Parathyroid adenoma (tissue), 2 donors: ENCODE measurements around the gene SCG5.

Experiments used
- H2AFZ ChIP-seq: fragments of 300-600 bp; sonication (generic); one replicate; pipeline ENCODE4 v1.7.0; 2017; ENCODE audit warnings: antibody characterized with exemption, mild to moderate bottlenecking
- H3K27ac ChIP-seq: fragments of 300-600 bp; sonication (generic); one replicate; pipeline ENCODE4 v1.7.0; 2017
- H3K27me3 ChIP-seq: fragments of 300-600 bp; sonication (generic); one replicate; pipeline ENCODE4 v1.7.0; 2017; ENCODE audit warnings: low read length; ENCODE audit not compliant: control insufficient read depth, insufficient read depth
- H3K36me3 ChIP-seq: fragments of 300-600 bp; sonication (generic); one replicate; pipeline ENCODE4 v1.7.0; 2017; ENCODE audit warnings: low read length; ENCODE audit not compliant: control insufficient read depth, insufficient read depth
- H3K4me1 ChIP-seq: fragments of 300-600 bp; sonication (generic); one replicate; pipeline ENCODE4 v1.7.0; 2017; ENCODE audit warnings: control low read depth
- H3K4me2 ChIP-seq: fragments of 300-600 bp; sonication (generic); one replicate; pipeline ENCODE4 v1.7.0; 2017; ENCODE audit warnings: low read length
- H3K4me3 ChIP-seq: fragments of 300-600 bp; sonication (generic); one replicate; pipeline ENCODE4 v1.7.0; 2017; ENCODE audit warnings: low read depth, low read length
- H3K79me2 ChIP-seq: fragments of 300-600 bp; sonication (generic); one replicate; pipeline ENCODE4 v1.7.0; 2017; ENCODE audit warnings: control low read depth
- H3K9ac ChIP-seq: fragments of 300-600 bp; sonication (generic); one replicate; pipeline ENCODE4 v1.7.0; 2017; ENCODE audit warnings: mild to moderate bottlenecking
- H3K9me3 ChIP-seq: fragments of 300-600 bp; sonication (generic); one replicate; pipeline ENCODE4 v1.7.0; 2017; ENCODE audit warnings: low read length; ENCODE audit not compliant: control insufficient read depth
- TF ChIP-seq, protein P1 (sequence below): fragments of 300-600 bp; sonication (generic); IDR thresholded peaks from one replicate; pipeline ENCODE4 v1.7.0; 2017; ENCODE audit warnings: antibody characterized with exemption, mild to moderate bottlenecking
- donor health status: primary hyperparathyroidism.

SCG5 gene

DNA sequence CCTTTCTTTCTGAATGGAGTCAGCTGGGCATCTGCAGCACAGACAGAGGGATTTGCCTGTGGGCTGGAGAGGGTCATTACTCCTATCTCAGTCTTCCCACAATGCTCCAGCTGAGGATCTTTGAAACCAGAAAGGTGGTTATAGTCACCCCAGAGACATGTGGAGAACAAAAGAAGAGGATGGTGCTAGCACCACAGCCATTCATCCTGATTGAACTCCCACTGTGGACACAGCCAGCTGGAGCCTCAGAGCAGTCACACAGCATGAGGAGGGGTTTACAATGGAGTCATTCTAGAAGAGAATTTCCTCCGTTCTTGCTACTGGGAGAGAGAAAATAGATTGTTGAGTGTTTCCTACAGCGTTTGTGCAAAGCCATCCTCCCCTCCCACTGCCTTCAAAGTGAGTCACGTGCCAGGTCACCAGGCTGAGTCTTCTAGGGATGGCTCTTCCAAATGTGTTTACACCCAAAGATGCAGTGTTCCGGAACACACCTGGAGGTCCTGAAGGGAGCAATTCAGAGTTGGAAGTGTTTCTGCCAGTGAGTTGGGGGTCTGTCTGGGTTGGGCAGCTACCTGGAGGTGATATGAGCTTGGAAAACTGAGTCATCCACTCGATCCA is 57.4 kb downstream of the SCG5 start:
- Histone ChIP-seq H3K4me3 (no peak overlapping the region), H3K27me3 (no peaks in the 10 kb centered on the region), H3K36me3 (no peaks in the 10 kb centered on the region)

DNA sequence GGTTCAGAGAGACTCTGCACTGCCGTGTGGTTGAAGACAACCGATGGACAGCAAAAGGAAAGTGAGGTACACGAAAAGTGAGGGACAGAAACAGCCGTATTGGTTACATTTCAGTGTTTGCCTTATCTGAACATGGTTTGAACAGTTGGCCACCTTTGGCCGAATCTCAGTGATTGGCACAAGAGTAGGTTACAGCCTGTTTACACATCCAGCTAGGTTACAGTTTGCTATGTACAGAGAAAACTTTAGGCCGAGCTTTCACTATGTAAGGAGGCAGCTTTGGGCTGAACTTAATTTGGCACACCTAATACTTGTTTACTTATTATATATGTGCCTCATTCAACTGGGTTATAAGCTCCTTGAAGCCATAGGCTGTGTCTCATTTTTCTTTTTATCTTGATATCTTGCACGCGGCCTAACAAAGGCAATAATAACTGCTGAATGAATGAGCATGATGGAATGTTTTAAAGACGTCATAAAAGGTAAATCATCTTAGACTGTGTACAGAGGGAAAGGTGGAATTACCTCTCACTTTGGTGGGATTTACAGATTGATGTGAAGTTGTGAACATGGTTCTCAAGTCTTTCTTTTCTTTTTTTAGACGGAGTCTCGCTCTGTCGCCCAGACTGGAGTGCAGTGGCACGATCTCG is 59.1 kb downstream of the SCG5 start:
- Histone ChIP-seq H3K27ac (no peak overlapping the region), H3K4me3 (no peak overlapping the region), H3K79me2 (no peaks in the 10 kb centered on the region), H3K9me3 (no peaks in the 10 kb centered on the region), H3K36me3 (no peaks in the 10 kb centered on the region), H3K9ac (no peak overlapping the region), H3K27me3 (no peaks in the 10 kb centered on the region), H2AFZ (no peak overlapping the region), H3K4me1 (no peaks in the 10 kb centered on the region), H3K4me2 (no peak overlapping the region)
- TF ChIP-seq, protein P1, sequence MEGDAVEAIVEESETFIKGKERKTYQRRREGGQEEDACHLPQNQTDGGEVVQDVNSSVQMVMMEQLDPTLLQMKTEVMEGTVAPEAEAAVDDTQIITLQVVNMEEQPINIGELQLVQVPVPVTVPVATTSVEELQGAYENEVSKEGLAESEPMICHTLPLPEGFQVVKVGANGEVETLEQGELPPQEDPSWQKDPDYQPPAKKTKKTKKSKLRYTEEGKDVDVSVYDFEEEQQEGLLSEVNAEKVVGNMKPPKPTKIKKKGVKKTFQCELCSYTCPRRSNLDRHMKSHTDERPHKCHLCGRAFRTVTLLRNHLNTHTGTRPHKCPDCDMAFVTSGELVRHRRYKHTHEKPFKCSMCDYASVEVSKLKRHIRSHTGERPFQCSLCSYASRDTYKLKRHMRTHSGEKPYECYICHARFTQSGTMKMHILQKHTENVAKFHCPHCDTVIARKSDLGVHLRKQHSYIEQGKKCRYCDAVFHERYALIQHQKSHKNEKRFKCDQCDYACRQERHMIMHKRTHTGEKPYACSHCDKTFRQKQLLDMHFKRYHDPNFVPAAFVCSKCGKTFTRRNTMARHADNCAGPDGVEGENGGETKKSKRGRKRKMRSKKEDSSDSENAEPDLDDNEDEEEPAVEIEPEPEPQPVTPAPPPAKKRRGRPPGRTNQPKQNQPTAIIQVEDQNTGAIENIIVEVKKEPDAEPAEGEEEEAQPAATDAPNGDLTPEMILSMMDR = no peak

More for the DNA sequence above, 57.4 kb downstream of the SCG5 start:
- TF ChIP-seq, protein P1 = no peak
- no peaks in the 10 kb centered on the region for H3K4me1 ChIP-seq
- H3K4me2 ChIP-seq = no peak overlapping the region
- no peak overlapping the region for H3K27ac ChIP-seq
- no peak overlapping the region for H3K9ac ChIP-seq
- no peaks in the 10 kb centered on the region for H3K79me2 ChIP-seq
- no peaks in the 10 kb centered on the region for H3K9me3 ChIP-seq
- H2AFZ ChIP-seq = no peak overlapping the region

DNA sequence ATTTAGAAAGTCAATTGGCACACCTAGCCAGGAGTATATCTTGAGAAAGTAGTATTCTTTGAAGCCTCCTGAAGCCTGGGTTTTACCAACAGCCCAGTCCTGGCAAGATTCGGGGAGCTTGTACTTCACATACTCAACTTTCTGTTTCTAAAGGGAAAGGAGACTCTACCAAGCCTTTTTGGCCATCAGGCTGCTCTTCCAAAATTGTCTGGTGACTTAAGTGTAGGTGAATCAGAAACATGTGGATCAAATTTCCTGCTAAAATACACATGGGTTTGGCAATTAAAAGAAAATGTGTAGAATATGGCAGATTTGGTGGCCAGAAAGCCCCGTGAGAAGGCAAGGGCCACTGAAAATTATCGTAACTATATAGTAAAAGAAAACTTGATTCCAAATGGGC is 60.4 kb downstream of the SCG5 start:
- TF ChIP-seq, protein P1 = no peak
- Histone ChIP-seq H3K36me3 (no peaks in the 10 kb centered on the region), H3K4me1 (no peaks in the 10 kb centered on the region), H3K79me2 (no peaks in the 10 kb centered on the region), H3K9me3 (no peaks in the 10 kb centered on the region), H3K9ac (no peak overlapping the region), H2AFZ (no peak overlapping the region), H3K4me2 (no peak overlapping the region), H3K27me3 (no peaks in the 10 kb centered on the region), H3K27ac (no peak overlapping the region), H3K4me3 (no peak overlapping the region)

DNA sequence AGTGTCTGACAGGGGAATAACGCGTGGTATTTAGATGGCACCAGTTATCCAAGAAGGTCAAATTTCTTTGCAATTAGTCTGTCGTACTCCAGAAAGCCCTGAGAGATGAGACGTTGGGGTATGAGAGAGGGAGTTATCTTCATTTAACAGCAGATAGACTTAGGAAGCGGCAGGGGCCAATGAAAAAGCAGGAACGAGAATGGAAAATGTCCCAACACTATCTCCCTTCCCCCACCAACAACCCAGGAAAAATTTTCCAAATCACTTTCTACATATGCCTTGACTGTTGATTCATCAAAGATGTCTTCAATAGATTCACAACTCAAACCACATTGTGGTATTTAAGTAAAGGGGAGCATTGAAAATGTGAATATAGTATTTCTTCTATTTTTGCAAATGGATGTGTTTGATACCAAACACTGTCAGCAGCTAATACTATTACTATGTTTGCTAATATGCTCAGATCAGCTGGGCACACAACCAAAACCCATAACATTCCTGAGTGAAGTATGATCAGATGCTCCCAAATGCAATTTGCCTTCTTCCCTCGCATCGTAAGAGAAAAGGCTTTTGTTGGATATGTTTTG is 63.0 kb downstream of the SCG5 start:
- no peaks in the 10 kb centered on the region for H3K27me3 ChIP-seq
- H3K9me3 ChIP-seq = no peaks in the 10 kb centered on the region
- no peak overlapping the region for H2AFZ ChIP-seq
- no peak overlapping the region for H3K27ac ChIP-seq
- H3K4me1 ChIP-seq = no peaks in the 10 kb centered on the region
- no peaks in the 10 kb centered on the region for H3K79me2 ChIP-seq
- TF ChIP-seq, protein P1 = no peak
- H3K4me3 ChIP-seq = no peak overlapping the region
- no peak overlapping the region for H3K9ac ChIP-seq
- no peak overlapping the region for H3K4me2 ChIP-seq
- H3K36me3 ChIP-seq = no peaks in the 10 kb centered on the region
